ENCODE measurements around the gene ZBTB46.

DNA sequence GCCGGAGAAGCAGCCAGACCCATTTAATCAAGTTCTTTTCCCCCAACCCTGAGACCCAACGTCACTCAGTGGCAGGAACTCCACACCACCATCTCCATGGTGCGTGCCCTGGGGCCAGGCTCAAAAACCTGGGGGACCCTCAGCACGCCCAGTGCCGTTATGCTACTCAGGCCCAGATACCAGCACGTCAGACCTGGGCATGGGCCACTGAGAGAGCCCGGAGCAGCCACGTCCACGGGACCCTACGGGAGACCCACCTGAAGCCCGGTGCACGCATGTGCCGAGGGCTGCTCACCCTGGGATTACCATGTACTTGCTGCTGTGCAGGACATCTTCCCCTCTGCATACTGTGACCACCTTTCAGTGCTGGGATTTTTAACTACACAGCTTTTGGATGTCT is 77.7 kb downstream of the ZBTB46 start:
- TF ChIP-seq CTCF (IDR thresholded peaks at IDR 0.05): no peak
- TF ChIP-seq POLR2A (IDR thresholded peaks at IDR 0.05): no peak
- TF ChIP-seq POLR2AphosphoS5 (IDR thresholded peaks at IDR 0.05; ENCODE audit: insufficient read depth in 1 of 2, low read depth in 1 of 2): no peak

Data from vagina (tissue), 2 donors.